ENCODE data around the gene RAD51AP2.

DNA sequence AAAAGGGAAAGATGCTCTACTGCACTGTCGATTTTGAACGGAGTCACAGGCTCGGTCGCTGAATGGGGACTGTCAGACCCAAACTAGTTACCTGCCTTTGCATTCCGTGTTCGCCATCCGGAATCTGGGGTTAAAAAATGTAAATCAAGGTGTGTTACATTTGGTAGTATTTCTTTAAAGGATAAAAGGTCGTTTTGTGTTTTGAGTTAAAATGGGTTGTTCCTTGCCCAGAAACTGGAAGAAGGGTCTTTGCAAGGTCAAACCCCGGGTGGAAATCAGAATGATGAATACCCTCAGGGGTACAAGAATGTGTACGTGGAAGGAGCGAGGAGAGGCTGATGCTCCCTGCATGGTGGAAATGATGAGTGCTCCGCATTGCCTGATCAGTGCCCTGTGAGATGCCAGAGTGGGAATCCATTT lies 23.3 kb upstream of the RAD51AP2 start:
- TF ChIP-seq, protein P1, sequence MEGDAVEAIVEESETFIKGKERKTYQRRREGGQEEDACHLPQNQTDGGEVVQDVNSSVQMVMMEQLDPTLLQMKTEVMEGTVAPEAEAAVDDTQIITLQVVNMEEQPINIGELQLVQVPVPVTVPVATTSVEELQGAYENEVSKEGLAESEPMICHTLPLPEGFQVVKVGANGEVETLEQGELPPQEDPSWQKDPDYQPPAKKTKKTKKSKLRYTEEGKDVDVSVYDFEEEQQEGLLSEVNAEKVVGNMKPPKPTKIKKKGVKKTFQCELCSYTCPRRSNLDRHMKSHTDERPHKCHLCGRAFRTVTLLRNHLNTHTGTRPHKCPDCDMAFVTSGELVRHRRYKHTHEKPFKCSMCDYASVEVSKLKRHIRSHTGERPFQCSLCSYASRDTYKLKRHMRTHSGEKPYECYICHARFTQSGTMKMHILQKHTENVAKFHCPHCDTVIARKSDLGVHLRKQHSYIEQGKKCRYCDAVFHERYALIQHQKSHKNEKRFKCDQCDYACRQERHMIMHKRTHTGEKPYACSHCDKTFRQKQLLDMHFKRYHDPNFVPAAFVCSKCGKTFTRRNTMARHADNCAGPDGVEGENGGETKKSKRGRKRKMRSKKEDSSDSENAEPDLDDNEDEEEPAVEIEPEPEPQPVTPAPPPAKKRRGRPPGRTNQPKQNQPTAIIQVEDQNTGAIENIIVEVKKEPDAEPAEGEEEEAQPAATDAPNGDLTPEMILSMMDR (IDR thresholded peaks at IDR 0.05; ENCODE audit: insufficient read depth, low read length): no peak
- TF ChIP-seq POLR2AphosphoS5 (IDR thresholded peaks at IDR 0.05; ENCODE audit: low read depth): no peak
- TF ChIP-seq, protein P2, sequence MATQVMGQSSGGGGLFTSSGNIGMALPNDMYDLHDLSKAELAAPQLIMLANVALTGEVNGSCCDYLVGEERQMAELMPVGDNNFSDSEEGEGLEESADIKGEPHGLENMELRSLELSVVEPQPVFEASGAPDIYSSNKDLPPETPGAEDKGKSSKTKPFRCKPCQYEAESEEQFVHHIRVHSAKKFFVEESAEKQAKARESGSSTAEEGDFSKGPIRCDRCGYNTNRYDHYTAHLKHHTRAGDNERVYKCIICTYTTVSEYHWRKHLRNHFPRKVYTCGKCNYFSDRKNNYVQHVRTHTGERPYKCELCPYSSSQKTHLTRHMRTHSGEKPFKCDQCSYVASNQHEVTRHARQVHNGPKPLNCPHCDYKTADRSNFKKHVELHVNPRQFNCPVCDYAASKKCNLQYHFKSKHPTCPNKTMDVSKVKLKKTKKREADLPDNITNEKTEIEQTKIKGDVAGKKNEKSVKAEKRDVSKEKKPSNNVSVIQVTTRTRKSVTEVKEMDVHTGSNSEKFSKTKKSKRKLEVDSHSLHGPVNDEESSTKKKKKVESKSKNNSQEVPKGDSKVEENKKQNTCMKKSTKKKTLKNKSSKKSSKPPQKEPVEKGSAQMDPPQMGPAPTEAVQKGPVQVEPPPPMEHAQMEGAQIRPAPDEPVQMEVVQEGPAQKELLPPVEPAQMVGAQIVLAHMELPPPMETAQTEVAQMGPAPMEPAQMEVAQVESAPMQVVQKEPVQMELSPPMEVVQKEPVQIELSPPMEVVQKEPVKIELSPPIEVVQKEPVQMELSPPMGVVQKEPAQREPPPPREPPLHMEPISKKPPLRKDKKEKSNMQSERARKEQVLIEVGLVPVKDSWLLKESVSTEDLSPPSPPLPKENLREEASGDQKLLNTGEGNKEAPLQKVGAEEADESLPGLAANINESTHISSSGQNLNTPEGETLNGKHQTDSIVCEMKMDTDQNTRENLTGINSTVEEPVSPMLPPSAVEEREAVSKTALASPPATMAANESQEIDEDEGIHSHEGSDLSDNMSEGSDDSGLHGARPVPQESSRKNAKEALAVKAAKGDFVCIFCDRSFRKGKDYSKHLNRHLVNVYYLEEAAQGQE (IDR thresholded peaks at IDR 0.05; ENCODE audit: insufficient replicate concordance, low read depth): no peak
- no peak for TF ChIP-seq GABPA (IDR thresholded peaks at IDR 0.05; ENCODE audit: low read depth)

Data from HL-60 (cell line).